Coronary artery (tissue), 2 donors: ENCODE results near the gene RELA.

Source experiments
- DNase-seq: peaks from one replicate; pipeline ENCODE4 v3.0.0-alpha.2; 2017; ENCODE audit warnings: low spot score
- H3K27ac ChIP-seq, 2 donors: fragments of 200-600 bp; sonication (generic); one replicate each; pipeline ENCODE4 v1.5.1; 2016 to 2019
- H3K4me3 ChIP-seq: fragments of 200-600 bp; sonication (generic); 2 replicates; pipeline ENCODE4 v1.5.1; 2016; ENCODE audit warnings: mild to moderate bottlenecking, moderate library complexity
- CTCF ChIP-seq: fragments of 200-600 bp; sonication (generic); IDR thresholded peaks from one replicate; pipeline ENCODE4 v1.5.1; 2019; ENCODE audit warnings: antibody characterized with exemption

The RELA gene

GRCh38 chr11:65654375-65655349, 8.1 kb downstream of the RELA start:
- TF ChIP-seq CTCF: no peak
- DNase-seq: peak; percentile 74
- H3K4me3 ChIP-seq: no peak overlapping the region
- H3K27ac ChIP-seq: peak overlapping the region in 1 of 2 donors; percentile 99

DNA sequence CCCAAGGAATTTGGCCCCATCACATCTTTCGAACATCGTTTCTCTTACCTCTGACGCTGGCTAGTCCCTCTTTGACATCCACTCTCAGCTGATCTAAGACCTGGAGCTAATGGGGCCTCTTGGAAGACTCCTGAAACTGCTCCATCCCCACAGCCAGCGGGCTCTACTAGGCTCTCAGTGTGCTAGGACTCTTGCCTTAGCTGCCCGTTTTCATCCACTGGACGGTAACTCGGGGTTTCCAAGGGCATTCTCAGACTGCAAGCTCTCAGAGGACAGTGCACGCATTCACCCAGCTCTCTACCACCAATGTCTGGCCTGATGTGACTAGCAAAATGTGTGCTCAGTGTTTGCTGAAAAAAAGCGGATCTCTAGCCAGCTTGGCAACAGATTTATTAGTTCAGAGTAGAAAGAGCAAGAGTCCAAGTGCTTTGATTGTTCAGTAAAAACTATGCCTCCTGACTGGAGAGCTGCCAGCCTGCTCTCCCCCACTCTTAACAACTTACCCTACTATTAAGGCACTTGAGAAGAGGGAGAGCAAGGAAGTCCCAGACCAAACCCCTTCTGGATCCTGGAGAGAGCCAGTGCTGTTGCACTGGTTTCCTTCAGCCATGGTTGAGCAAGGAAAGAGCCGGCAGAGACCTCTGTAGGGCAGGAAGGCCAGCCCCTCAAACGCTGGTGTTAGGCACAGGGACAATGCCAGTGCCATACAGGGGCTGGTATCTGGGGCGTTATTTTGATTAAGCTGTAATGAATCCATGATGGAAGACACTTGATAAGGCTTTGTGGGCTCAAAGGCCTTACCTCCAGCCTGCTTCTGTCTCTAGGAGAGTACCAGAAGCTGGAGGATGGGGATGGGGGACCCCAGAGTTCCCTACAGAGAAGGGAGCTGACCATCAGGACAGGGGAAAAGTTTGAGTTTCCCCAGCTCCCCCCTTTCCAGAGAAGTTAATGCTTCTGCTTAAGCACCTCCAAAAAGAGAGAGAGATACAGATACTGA, 9.2 kb downstream of the RELA start:
- peak overlapping the region; percentile 92 to 99 for H3K27ac ChIP-seq
- peak overlapping the region; percentile 76 for H3K4me3 ChIP-seq
- peak; percentile 72 for DNase-seq

GRCh38 chr11:65652511-65653228, 10.0 kb downstream of the RELA start:
- no peak for TF ChIP-seq CTCF
- DNase-seq: peak; percentile 96
- peak overlapping the region; percentile 92 to 99 for H3K27ac ChIP-seq
- peak overlapping the region; percentile 76 for H3K4me3 ChIP-seq

More for the DNA sequence above, 9.2 kb downstream of the RELA start:
- TF ChIP-seq CTCF: no peak

GRCh38 chr11:65651589-65652510, 10.9 kb downstream of the RELA start:
- DNase-seq: peak; percentile 85
- TF ChIP-seq CTCF: no peak
- H3K4me3 ChIP-seq: peak overlapping the region; percentile 76
- H3K27ac ChIP-seq: peak overlapping the region; percentile 92 to 99

GRCh38 chr11:65651339-65651588, 11.5 kb downstream of the RELA start:
- peak overlapping the region; percentile 92 to 99 for H3K27ac ChIP-seq
- no peak for TF ChIP-seq CTCF
- no peak overlapping the region for H3K4me3 ChIP-seq
- DNase-seq: no peak
